OCI-LY1 (cell line): ENCODE measurements around the gene DNAH8.

ENCODE experiments used
- H2AFZ ChIP-seq: fragments of 200-600 bp; sonication (generic), shearing (Covaris generic); 2 replicates; pipeline ENCODE4 v1.6.0; 2014; ENCODE audit warnings: antibody characterized with exemption, mild to moderate bottlenecking, low read length
- H3F3A ChIP-seq: fragments of 200-600 bp; sonication (generic), shearing (Covaris generic); 2 replicates; pipeline ENCODE4 v1.6.0; 2014; ENCODE audit warnings: mild to moderate bottlenecking, antibody characterized with exemption, low read length, moderate library complexity; ENCODE audit not compliant: insufficient read depth
- H3K27ac ChIP-seq: fragments of 200-600 bp; sonication (generic); 2 replicates; pipeline ENCODE4 v1.5.1; 2014; ENCODE audit warnings: low read length, mixed run types, mild to moderate bottlenecking, low read depth; ENCODE audit not compliant: poor library complexity, severe bottlenecking
- H3K27me3 ChIP-seq: fragments of 200-600 bp; sonication (generic); 2 replicates; pipeline ENCODE4 v1.6.0; 2014; ENCODE audit warnings: antibody characterized with exemption, mild to moderate bottlenecking, low read length, moderate library complexity; ENCODE audit not compliant: insufficient read depth
- H3K36me3 ChIP-seq: fragments of 200-600 bp; sonication (generic); 2 replicates; pipeline ENCODE4 v1.6.1; 2014; ENCODE audit warnings: mild to moderate bottlenecking, antibody characterized with exemption, low read length, moderate library complexity, mixed read lengths; ENCODE audit not compliant: insufficient read depth
- H3K4me1 ChIP-seq: fragments of 200-600 bp; sonication (generic); 2 replicates; pipeline ENCODE4 v1.5.1; 2014; ENCODE audit warnings: mild to moderate bottlenecking, low read length, moderate library complexity; ENCODE audit not compliant: insufficient read depth, severe bottlenecking
- H3K4me2 ChIP-seq: fragments of 200-600 bp; sonication (generic), shearing (Covaris generic); 2 replicates; pipeline ENCODE4 v1.6.1; 2014; ENCODE audit warnings: low read length
- H3K4me3 ChIP-seq: fragments of 200-600 bp; sonication (generic); 2 replicates; pipeline ENCODE4 v1.5.1; 2014; ENCODE audit warnings: low read length, low read depth, mild to moderate bottlenecking, mixed read lengths; ENCODE audit not compliant: poor library complexity, severe bottlenecking
- H3K79me2 ChIP-seq: fragments of 200-600 bp; shearing (Covaris generic); 2 replicates; pipeline ENCODE4 v1.6.1; 2016; ENCODE audit warnings: mixed run types, low read length, mixed read lengths; ENCODE audit not compliant: insufficient read depth
- H3K9ac ChIP-seq: fragments of 200-600 bp; sonication (generic), shearing (Covaris generic); 2 replicates; pipeline ENCODE4 v1.6.1; 2014; ENCODE audit warnings: mild to moderate bottlenecking, low read length, mixed read lengths
- H3K9me2 ChIP-seq: fragments of 200-600 bp; sonication (generic), shearing (Covaris generic); 2 replicates; pipeline ENCODE4 v1.6.1; 2014; ENCODE audit warnings: low read depth, mild to moderate bottlenecking, low read length, mixed read lengths
- H3K9me3 ChIP-seq: fragments of 200-600 bp; shearing (Covaris generic); 2 replicates; pipeline ENCODE4 v1.6.1; 2014; ENCODE audit warnings: low read length, mixed read lengths
- H4K20me1 ChIP-seq: fragments of 200-600 bp; sonication (generic), shearing (Covaris generic); 2 replicates; pipeline ENCODE4 v1.6.0; 2016; ENCODE audit warnings: mild to moderate bottlenecking, low read length; ENCODE audit not compliant: insufficient read depth
- EZH2 ChIP-seq: fragments of 200-600 bp; sonication (generic), shearing (Covaris generic); IDR thresholded peaks from 2 replicates; pipeline ENCODE4 v1.8.0; 2017; ENCODE audit warnings: borderline replicate concordance, mixed run types, mild to moderate bottlenecking, antibody characterized with exemption, low read length, moderate library complexity, mixed read lengths
- TF ChIP-seq, protein P1 (sequence below): fragments of 200-600 bp; sonication (generic), shearing (Covaris generic); IDR thresholded peaks from 2 replicates; pipeline ENCODE4 v1.5.1; 2017; ENCODE audit warnings: mild to moderate bottlenecking, antibody characterized with exemption, low read length, moderate library complexity, mixed read lengths

The DNAH8 gene

GRCh38 chr6:38944655-38945279, 229.7 kb downstream of the DNAH8 start:
- no peaks in the 10 kb centered on the region for H3K9me2 ChIP-seq
- no peaks in the 10 kb centered on the region for H3K4me1 ChIP-seq
- H3K9me3 ChIP-seq = no peaks in the 10 kb centered on the region
- no peaks in the 10 kb centered on the region for H4K20me1 ChIP-seq
- H3K4me2 ChIP-seq = no peak overlapping the region
- H3K27me3 ChIP-seq = no peaks in the 10 kb centered on the region
- no peak overlapping the region for H3K9ac ChIP-seq
- no peaks in the 10 kb centered on the region for H3K79me2 ChIP-seq
- H3K4me3 ChIP-seq = no peak overlapping the region
- no peaks in the 10 kb centered on the region for H3K36me3 ChIP-seq
- no peaks in the 10 kb centered on the region for H3F3A ChIP-seq
- no peak overlapping the region for H2AFZ ChIP-seq
- no peak overlapping the region for H3K27ac ChIP-seq
- TF ChIP-seq, protein P1, sequence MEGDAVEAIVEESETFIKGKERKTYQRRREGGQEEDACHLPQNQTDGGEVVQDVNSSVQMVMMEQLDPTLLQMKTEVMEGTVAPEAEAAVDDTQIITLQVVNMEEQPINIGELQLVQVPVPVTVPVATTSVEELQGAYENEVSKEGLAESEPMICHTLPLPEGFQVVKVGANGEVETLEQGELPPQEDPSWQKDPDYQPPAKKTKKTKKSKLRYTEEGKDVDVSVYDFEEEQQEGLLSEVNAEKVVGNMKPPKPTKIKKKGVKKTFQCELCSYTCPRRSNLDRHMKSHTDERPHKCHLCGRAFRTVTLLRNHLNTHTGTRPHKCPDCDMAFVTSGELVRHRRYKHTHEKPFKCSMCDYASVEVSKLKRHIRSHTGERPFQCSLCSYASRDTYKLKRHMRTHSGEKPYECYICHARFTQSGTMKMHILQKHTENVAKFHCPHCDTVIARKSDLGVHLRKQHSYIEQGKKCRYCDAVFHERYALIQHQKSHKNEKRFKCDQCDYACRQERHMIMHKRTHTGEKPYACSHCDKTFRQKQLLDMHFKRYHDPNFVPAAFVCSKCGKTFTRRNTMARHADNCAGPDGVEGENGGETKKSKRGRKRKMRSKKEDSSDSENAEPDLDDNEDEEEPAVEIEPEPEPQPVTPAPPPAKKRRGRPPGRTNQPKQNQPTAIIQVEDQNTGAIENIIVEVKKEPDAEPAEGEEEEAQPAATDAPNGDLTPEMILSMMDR = no peak
- TF ChIP-seq EZH2 = no peak

GRCh38 chr6:38955861-38956260, 240.8 kb downstream of the DNAH8 start:
- H3K4me1 ChIP-seq = no peaks in the 10 kb centered on the region
- H2AFZ ChIP-seq = no peak overlapping the region
- no peaks in the 10 kb centered on the region for H4K20me1 ChIP-seq
- H3K9ac ChIP-seq = no peak overlapping the region
- no peaks in the 10 kb centered on the region for H3F3A ChIP-seq
- H3K4me3 ChIP-seq = no peak overlapping the region
- no peaks in the 10 kb centered on the region for H3K79me2 ChIP-seq
- no peaks in the 10 kb centered on the region for H3K9me3 ChIP-seq
- H3K36me3 ChIP-seq = no peaks in the 10 kb centered on the region
- no peak overlapping the region for H3K4me2 ChIP-seq
- no peak for TF ChIP-seq EZH2
- TF ChIP-seq, protein P1 = no peak
- H3K27ac ChIP-seq = no peak overlapping the region
- H3K27me3 ChIP-seq = no peaks in the 10 kb centered on the region
- no peaks in the 10 kb centered on the region for H3K9me2 ChIP-seq

DNA sequence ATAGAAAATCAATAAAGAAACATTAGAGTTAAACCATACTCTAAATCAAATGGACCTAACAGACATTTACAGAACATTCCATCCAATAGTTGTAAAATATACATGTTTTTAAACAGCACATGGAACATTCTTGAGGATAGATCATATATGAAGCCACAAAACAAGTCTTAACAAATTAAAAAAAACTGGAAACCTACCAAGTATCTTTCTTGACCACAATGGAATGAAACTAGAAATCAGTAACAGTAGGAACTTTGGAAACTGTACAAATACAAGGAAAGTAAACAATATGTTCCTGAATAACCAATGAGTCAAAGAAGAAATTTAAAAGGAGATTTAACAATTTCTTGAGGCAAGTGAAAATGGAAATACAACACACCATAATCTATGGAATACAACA, 242.3 kb downstream of the DNAH8 start:
- no peaks in the 10 kb centered on the region for H4K20me1 ChIP-seq
- no peaks in the 10 kb centered on the region for H3K9me2 ChIP-seq
- no peak overlapping the region for H3K4me2 ChIP-seq
- no peak overlapping the region for H2AFZ ChIP-seq
- H3K9ac ChIP-seq = no peak overlapping the region
- H3K36me3 ChIP-seq = no peaks in the 10 kb centered on the region
- no peaks in the 10 kb centered on the region for H3F3A ChIP-seq
- TF ChIP-seq, protein P1 = no peak
- TF ChIP-seq EZH2 = no peak
- H3K27ac ChIP-seq = no peak overlapping the region
- H3K79me2 ChIP-seq = no peaks in the 10 kb centered on the region
- no peaks in the 10 kb centered on the region for H3K4me1 ChIP-seq
- no peaks in the 10 kb centered on the region for H3K9me3 ChIP-seq
- no peaks in the 10 kb centered on the region for H3K27me3 ChIP-seq
- H3K4me3 ChIP-seq = no peak overlapping the region
